Body of pancreas (tissue), 4 donors: Measurements from ENCODE around the gene DDX49. TPM values are rescaled to one million over a fixed set of nuclear protein-coding genes. Genes with fewer than 3 reads are reported as not detected.
"Not testable (repeated sequence)": the region's sequence is repeated elsewhere in the genome, so short reads cannot be mapped to it uniquely, and the experiment has no call there.

Experiments used
- ATAC-seq: fragments of 150-250 bp; one replicate; pipeline ENCODE4 v1.9.1; 2016
- DNase-seq, 4 donors: peaks; one replicate each; pipeline ENCODE4 v3.0.0-alpha.2; 2019
- H3K27ac ChIP-seq, 4 donors: fragments of 200-600 bp; sonication (generic); 1 replicate in 3 of 4; 2 replicates in 1 of 4; pipeline versions ENCODE4 v1.5.1 to v1.6.1; 2016 to 2019; ENCODE audit warnings: mild to moderate bottlenecking in 1 of 4, mixed read lengths in 1 of 4, moderate library complexity in 1 of 4
- H3K27me3 ChIP-seq, 2 donors: fragments of 200-600 bp; sonication (generic); one replicate each; pipeline ENCODE4 v1.6.0; 2016; ENCODE audit warnings: mild to moderate bottlenecking in 1 of 2
- H3K36me3 ChIP-seq, 2 donors: fragments of 200-600 bp; sonication (generic); replicated peaks in 1 of 2; 2 replicates each; pipeline ENCODE4 v1.5.1; 2016; ENCODE audit warnings: low read depth in 2 of 2; ENCODE audit not compliant: insufficient read depth in 1 of 2
- H3K4me1 ChIP-seq: fragments of 200-600 bp; sonication (generic); one replicate; pipeline ENCODE4 v1.6.0; 2016
- H3K4me3 ChIP-seq, 2 donors: fragments of 200-600 bp; sonication (generic); 1 replicate in 1 of 2; 2 replicates in 1 of 2; pipeline ENCODE4 v1.5.1; 2016 to 2019
- H3K9me3 ChIP-seq, 3 donors: fragments of 200-600 bp; sonication (generic); 1 replicate in 2 of 3; 2 replicates in 1 of 3; pipeline ENCODE4 v1.5.1; 2016
- CTCF ChIP-seq, 7 experiments: fragments of 450-650 bp in 4 of 7; fragments of 200-600 bp in 3 of 7; sonication (generic) in 3 of 7; IDR thresholded peaks; one replicate each; pipeline ENCODE4 v1.5.1; 2016 to 2019; ENCODE audit warnings: antibody characterized with exemption in 7 of 7
- POLR2A ChIP-seq, 3 donors: fragments of 450-650 bp; IDR thresholded peaks; one replicate each; pipeline ENCODE4 v1.6.1; 2016; ENCODE audit warnings: antibody characterized with exemption in 3 of 3, mild to moderate bottlenecking in 2 of 3
- WGBS, 2 donors: methylation state at CpG; one replicate each; pipeline ENCODE4 v1.1.5; 2017; 5-methylcytosine and 5-hydroxymethylcytosine counted together
- intact Hi-C: fragments of 100-400 bp; cut with DNase I; formaldehyde crosslinking; loops from one replicate; pipeline ENCODE4 v1.15.1; 2023
- total RNA-seq, 2 donors: library from RNA; depleted of rRNA; stranded (reverse); fragments of >200 nt; gene quantifications; one replicate each; pipeline ENCODE4 v1.1.0, GENCODE V29; 2016

The DDX49 gene
- total RNA-seq, 2 donors from 2014 or later = 39.4 to 44.2 TPM

GRCh38 chr19:18951721-18952281, 32.3 kb downstream of the DDX49 start:
- TF ChIP-seq CTCF (IDR thresholded peaks at IDR 0.05) (no peak), POLR2A (IDR thresholded peaks at IDR 0.05) (no peak)
- Histone ChIP-seq H3K4me1 (no peaks in the 10 kb centered on the region), H3K4me3 (no peak overlapping the region), H3K27ac (no peak overlapping the region), H3K36me3 (no peaks in the 10 kb centered on the region), H3K27me3 (no peaks in the 10 kb centered on the region), H3K9me3 (no peaks in the 10 kb centered on the region)
- intact Hi-C loops = no loop called here
- 85 to 89% methylated on average over 6 to 7 of the region's 7 CpGs for WGBS, 2 donors
- no peak for DNase-seq
- ATAC-seq = no peak

- H3K36me3 ChIP-seq, H3K9me3 ChIP-seq, DNase-seq, H3K27ac ChIP-seq, H3K4me1 ChIP-seq, ATAC-seq, H3K27me3 ChIP-seq, H3K4me3 ChIP-seq, intact Hi-C loops: not testable (repeated sequence)
- 55 to 60% methylated on average over 17 of the region's 17 CpGs for WGBS, 2 donors
Measured at GRCh38 chr19:18952364-18953003, 33.0 kb downstream of the DDX49 start.

GRCh38 chr19:18954094-18954493, 34.6 kb downstream of the DDX49 start:
- no peak overlapping the region for H3K27ac ChIP-seq
- WGBS, 2 donors = 59 to 85% methylated on average over 3 of the region's 3 CpGs
- no peak for DNase-seq

GRCh38 chr19:18955042-18955441, 35.5 kb downstream of the DDX49 start:
- no peaks in the 10 kb centered on the region for H3K27me3 ChIP-seq
- ATAC-seq = no peak
- 87 to 95% methylated on average over 2 of the region's 2 CpGs for WGBS, 2 donors
- H3K36me3 ChIP-seq = no peaks in the 10 kb centered on the region
- no peaks in the 10 kb centered on the region for H3K4me1 ChIP-seq
- no peak for DNase-seq
- H3K9me3 ChIP-seq = no peaks in the 10 kb centered on the region
- H3K4me3 ChIP-seq = no peak overlapping the region
- TF ChIP-seq CTCF (IDR thresholded peaks at IDR 0.05) (no peak), POLR2A (IDR thresholded peaks at IDR 0.05) (no peak)
- no peak overlapping the region for H3K27ac ChIP-seq
- intact Hi-C loops = no loop called here

More at GRCh38 chr19:18954094-18954493, 34.6 kb downstream of the DDX49 start:
- H3K4me3 ChIP-seq = no peak overlapping the region
- H3K36me3 ChIP-seq = no peaks in the 10 kb centered on the region
- no peaks in the 10 kb centered on the region for H3K9me3 ChIP-seq
- intact Hi-C loops = no loop called here
- no peak for ATAC-seq
- H3K27me3 ChIP-seq = no peaks in the 10 kb centered on the region
- H3K4me1 ChIP-seq = no peaks in the 10 kb centered on the region
- TF ChIP-seq CTCF (IDR thresholded peaks at IDR 0.05) (no peak), POLR2A (IDR thresholded peaks at IDR 0.05) (no peak)

DNA sequence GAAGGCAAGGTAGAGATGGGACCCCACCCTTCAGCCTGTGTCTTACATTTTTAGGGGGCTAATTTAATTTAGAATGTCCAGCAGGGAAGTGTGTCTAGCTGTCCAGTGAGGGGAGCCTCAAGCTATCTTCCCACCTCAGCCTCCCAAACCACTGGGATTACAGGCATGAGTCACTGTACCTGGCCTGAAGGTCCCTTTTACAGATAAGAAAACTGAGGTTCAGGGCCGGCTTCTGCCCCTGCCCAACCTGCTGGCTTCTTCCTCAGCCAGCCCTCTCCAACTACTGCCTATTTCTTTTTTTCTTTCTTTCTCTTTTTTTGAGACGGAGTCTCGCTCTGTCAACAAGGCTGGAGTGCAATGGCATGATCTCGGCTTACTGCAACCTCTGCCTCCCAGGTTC, 40.9 kb downstream of the DDX49 start:
- H3K27me3 ChIP-seq = no peaks in the 10 kb centered on the region
- no peak overlapping the region for H3K4me3 ChIP-seq
- ATAC-seq = no peak
- no peak for TF ChIP-seq CTCF (IDR thresholded peaks at IDR 0.05)
- no peak for TF ChIP-seq POLR2A (IDR thresholded peaks at IDR 0.05)
- DNase-seq = no peak
- 70 to 86% methylated on average over 4 of the region's 4 CpGs for WGBS, 2 donors
- intact Hi-C loops = no loop called here
- H3K36me3 ChIP-seq = no peaks in the 10 kb centered on the region
- no peaks in the 10 kb centered on the region for H3K9me3 ChIP-seq
- no peaks in the 10 kb centered on the region for H3K4me1 ChIP-seq
- no peak overlapping the region for H3K27ac ChIP-seq
